ENCODE data around the gene SLC6A5. TPM values are rescaled to one million over a fixed set of nuclear protein-coding genes. Genes with fewer than 3 reads are reported as not detected.
A peak's percentile ranks its signal among the peaks of the same experiment; 100 is the strongest.
"Not testable (repeated sequence)": the region's sequence is repeated elsewhere in the genome, so short reads cannot be mapped to it uniquely, and the experiment has no call there.

SLC6A5 gene
- total and polyA plus RNA-seq, 4 donors, result not detected

DNA sequence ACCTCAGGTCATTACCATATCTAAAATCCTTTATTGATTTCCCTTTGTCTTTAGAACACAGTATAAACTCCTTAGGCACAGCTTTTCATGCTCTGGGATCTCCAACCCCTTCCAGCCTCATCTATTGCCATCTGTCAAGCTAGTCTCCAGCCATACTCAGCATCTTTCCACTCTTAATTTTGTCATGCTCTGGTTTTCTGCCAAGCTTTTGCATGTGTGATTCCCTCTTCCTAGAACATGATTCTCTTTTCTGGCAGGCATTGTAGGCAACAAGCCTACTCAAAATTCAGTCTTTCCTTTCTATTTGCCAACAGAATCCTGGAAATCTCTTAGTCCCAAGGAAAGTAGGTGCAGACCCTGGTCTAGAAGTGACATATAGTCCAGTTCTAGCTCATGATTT, 35.5 kb upstream of the SLC6A5 start:
- no peaks in the 10 kb centered on the region for H3K36me3 ChIP-seq (ENCODE audit: control insufficient read depth in 4 of 4, insufficient read depth in 4 of 4, low read length in 4 of 4)
- no peaks in the 10 kb centered on the region for H3K27me3 ChIP-seq (ENCODE audit: control insufficient read depth in 3 of 3, insufficient read depth in 3 of 3, low read length in 2 of 3)
- TF ChIP-seq, protein P1, sequence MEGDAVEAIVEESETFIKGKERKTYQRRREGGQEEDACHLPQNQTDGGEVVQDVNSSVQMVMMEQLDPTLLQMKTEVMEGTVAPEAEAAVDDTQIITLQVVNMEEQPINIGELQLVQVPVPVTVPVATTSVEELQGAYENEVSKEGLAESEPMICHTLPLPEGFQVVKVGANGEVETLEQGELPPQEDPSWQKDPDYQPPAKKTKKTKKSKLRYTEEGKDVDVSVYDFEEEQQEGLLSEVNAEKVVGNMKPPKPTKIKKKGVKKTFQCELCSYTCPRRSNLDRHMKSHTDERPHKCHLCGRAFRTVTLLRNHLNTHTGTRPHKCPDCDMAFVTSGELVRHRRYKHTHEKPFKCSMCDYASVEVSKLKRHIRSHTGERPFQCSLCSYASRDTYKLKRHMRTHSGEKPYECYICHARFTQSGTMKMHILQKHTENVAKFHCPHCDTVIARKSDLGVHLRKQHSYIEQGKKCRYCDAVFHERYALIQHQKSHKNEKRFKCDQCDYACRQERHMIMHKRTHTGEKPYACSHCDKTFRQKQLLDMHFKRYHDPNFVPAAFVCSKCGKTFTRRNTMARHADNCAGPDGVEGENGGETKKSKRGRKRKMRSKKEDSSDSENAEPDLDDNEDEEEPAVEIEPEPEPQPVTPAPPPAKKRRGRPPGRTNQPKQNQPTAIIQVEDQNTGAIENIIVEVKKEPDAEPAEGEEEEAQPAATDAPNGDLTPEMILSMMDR (IDR thresholded peaks at IDR 0.05; ENCODE audit: control extremely low read depth, extremely low read depth), result no peak
- H3K4me1 ChIP-seq (ENCODE audit: control insufficient read depth in 5 of 5, insufficient read depth in 5 of 5, low read length in 5 of 5), result peaks cover 0 to 4% (median 0%) of the 10 kb centered on the region in 5 donors
- H3K4me3 ChIP-seq, result no peak overlapping the region
- peaks cover 0 to 2% (median 0%) of the 10 kb centered on the region in 4 donors for H3K9me3 ChIP-seq (ENCODE audit: control insufficient read depth in 4 of 4, insufficient read depth in 3 of 4, low read length in 3 of 4)
- H3K27ac ChIP-seq (ENCODE audit: low read depth in 1 of 2, low read length in 1 of 2), result no peak overlapping the region
- ATAC-seq (ENCODE audit: insufficient read depth, low FRiP score) (no peak), DNase-seq (peak in 1 of 3 donors; percentile 3)
- H3K9ac ChIP-seq (ENCODE audit: insufficient read depth in 1 of 2, low read length in 2 of 2), result no peak overlapping the region

DNA sequence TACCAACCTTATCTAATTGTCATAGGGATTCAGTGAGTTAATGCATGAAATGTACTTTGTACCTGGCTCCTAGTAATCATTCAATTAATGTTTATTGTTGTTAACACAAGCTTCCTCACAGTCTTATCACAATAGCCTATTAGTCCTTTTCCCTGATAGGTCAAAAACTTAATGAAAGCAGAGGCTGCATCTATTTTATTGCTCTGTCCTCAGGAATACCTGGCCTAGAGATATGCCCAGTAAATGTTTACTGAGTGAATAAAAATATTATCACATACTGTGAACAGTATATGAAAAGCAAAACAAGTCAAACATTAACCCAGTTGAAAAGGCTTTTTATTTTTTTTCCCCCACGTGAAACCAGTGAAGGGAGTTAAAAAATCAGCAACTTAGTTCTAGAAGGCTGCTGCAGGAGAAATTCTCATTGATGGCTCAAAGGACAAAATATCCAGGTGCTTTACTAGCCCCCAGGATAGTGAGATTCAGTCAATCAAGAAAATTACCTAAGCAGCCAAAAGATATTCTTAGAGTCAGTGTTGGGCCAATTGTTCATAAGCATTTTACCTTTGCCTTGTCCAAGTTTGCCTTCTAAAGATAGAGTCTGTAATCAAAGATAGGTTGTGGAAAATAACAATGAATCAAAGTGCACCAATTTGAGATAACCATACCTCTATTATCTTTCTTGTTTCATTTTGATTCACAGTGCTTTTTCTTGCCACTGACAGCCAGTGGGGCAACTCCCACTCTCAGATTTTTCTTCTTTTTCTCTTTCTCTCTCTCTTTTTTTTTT, 34.4 kb upstream of the SLC6A5 start:
- H3K4me1 ChIP-seq (ENCODE audit: control insufficient read depth in 5 of 5, insufficient read depth in 5 of 5, low read length in 5 of 5), result peaks cover 0 to 4% (median 0%) of the 10 kb centered on the region in 5 donors
- no peak overlapping the region for H3K27ac ChIP-seq (ENCODE audit: low read depth in 1 of 2, low read length in 1 of 2)
- no peak overlapping the region for H3K9ac ChIP-seq (ENCODE audit: insufficient read depth in 1 of 2, low read length in 2 of 2)
- no peak for DNase-seq
- 65 to 86% methylated on average over 1 of the region's 1 CpG for WGBS, 2 donors
- no peak overlapping the region for H3K4me3 ChIP-seq
- H3K36me3 ChIP-seq (ENCODE audit: control insufficient read depth in 4 of 4, insufficient read depth in 4 of 4, low read length in 4 of 4), result no peaks in the 10 kb centered on the region
- ATAC-seq (ENCODE audit: insufficient read depth, low FRiP score), result no peak
- H3K27me3 ChIP-seq (ENCODE audit: control insufficient read depth in 3 of 3, insufficient read depth in 3 of 3, low read length in 2 of 3), result no peaks in the 10 kb centered on the region
- TF ChIP-seq, protein P1 (IDR thresholded peaks at IDR 0.05; ENCODE audit: control extremely low read depth, extremely low read depth), result no peak
- H3K9me3 ChIP-seq (ENCODE audit: control insufficient read depth in 4 of 4, insufficient read depth in 3 of 4, low read length in 3 of 4), result peaks cover 0 to under 1% (median 0%) of the 10 kb centered on the region in 4 donors

DNA sequence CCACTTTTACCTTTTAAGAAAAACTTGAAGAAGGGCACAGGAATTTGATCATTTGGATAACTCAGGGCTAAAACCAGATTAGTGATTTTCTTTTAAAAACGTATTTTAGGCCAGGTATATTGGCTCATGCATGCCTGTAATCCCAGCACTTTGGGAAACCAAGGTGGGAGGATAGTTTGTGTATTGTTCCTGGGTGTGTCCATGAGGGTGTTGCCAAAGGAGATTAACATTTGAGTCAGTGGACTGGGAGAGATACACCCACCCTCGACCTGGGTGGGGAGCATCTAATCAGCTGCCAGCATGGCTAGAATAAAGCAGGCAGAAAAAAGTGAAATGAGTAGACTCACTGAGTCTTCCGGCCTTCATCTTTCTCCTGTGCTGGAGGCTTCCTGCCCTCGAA, 33.3 kb upstream of the SLC6A5 start:
- WGBS, 2 donors, result 60 to 67% methylated on average over 4 of the region's 4 CpGs
- not testable (repeated sequence) for H3K9ac ChIP-seq (ENCODE audit: insufficient read depth in 1 of 2, low read length in 2 of 2); ATAC-seq (ENCODE audit: insufficient read depth, low FRiP score); H3K27me3 ChIP-seq (ENCODE audit: control insufficient read depth in 3 of 3, insufficient read depth in 3 of 3, low read length in 2 of 3); H3K9me3 ChIP-seq (ENCODE audit: control insufficient read depth in 4 of 4, insufficient read depth in 3 of 4, low read length in 3 of 4); DNase-seq; H3K4me1 ChIP-seq (ENCODE audit: control insufficient read depth in 5 of 5, insufficient read depth in 5 of 5, low read length in 5 of 5); H3K36me3 ChIP-seq (ENCODE audit: control insufficient read depth in 4 of 4, insufficient read depth in 4 of 4, low read length in 4 of 4); H3K27ac ChIP-seq (ENCODE audit: low read depth in 1 of 2, low read length in 1 of 2); H3K4me3 ChIP-seq

DNA sequence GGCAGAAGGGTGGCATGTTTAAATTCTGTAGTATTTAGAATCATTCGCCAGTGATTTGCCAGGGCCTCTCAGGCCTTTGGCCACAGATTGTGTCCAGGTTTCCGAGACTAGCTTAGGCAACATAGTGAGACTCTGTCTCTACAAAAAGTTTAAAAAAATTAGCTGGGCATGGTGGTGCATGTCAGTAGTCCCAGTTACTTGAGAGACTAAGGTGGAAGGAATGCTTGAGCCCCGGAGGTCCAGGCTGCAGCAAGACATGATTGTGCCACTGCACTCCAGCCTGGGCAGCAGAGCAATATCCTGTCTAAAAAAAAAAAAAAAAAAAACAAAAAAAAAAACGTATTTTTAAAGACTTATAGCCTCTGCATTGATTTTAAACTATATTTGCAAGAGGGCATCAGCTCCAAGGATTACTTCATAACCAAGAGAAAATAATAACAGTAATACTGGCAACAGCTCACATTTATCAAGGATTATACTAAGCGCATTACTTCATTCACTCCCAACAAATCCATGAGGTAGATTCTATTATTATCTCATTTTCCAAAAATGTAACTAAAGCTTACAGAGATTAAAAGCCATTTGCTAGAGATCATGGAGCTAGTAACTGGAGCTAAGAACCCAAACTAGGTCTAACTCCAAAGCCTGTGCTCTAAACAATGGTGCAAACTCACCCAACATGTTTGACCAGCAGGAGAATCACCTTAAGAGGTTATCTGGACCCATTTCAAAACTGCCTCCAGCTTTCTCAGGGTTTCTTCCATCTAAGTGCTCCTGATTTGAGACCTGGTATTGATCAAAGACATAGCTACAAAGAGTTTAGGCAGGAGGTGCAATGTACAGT, 32.6 kb upstream of the SLC6A5 start:
- no peaks in the 10 kb centered on the region for H3K36me3 ChIP-seq (ENCODE audit: control insufficient read depth in 4 of 4, insufficient read depth in 4 of 4, low read length in 4 of 4)
- TF ChIP-seq, protein P1 (IDR thresholded peaks at IDR 0.05; ENCODE audit: control extremely low read depth, extremely low read depth), result no peak
- ATAC-seq (ENCODE audit: insufficient read depth, low FRiP score), result no peak
- H3K9me3 ChIP-seq (ENCODE audit: control insufficient read depth in 4 of 4, insufficient read depth in 3 of 4, low read length in 3 of 4), result no peaks in the 10 kb centered on the region
- H3K27ac ChIP-seq (ENCODE audit: low read depth in 1 of 2, low read length in 1 of 2), result no peak overlapping the region
- no peaks in the 10 kb centered on the region for H3K27me3 ChIP-seq (ENCODE audit: control insufficient read depth in 3 of 3, insufficient read depth in 3 of 3, low read length in 2 of 3)
- H3K4me1 ChIP-seq (ENCODE audit: control insufficient read depth in 5 of 5, insufficient read depth in 5 of 5, low read length in 5 of 5), result peaks cover 0 to 4% (median 0%) of the 10 kb centered on the region in 5 donors
- no peak overlapping the region for H3K9ac ChIP-seq (ENCODE audit: insufficient read depth in 1 of 2, low read length in 2 of 2)
- WGBS, 2 donors, result 74 to 76% methylated on average over 5 of the region's 5 CpGs
- DNase-seq, result no peak
- H3K4me3 ChIP-seq, result no peak overlapping the region

DNA sequence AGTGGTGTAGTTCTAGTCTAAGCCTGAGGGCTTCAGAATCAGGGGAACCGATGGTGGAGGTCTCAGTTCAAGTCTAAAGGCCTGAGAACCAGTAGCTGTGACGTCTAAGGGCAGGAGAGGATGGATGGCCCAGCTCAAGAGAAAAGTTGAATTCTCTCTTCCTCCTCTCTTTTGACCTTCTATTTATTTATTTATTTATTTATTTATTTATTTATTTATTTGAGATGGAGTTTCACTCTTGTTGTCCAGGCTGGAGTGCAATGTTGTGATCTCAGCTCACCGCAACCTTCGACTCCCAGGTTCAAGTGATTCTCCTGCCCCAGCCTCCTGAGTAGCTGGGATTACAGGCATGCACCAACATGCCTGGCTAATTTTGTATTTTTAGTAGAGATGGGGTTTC, 19.7 kb upstream of the SLC6A5 start:
- not testable (repeated sequence) for H3K36me3 ChIP-seq (ENCODE audit: control insufficient read depth in 4 of 4, insufficient read depth in 4 of 4, low read length in 4 of 4); H3K4me1 ChIP-seq (ENCODE audit: control insufficient read depth in 5 of 5, insufficient read depth in 5 of 5, low read length in 5 of 5); H3K9ac ChIP-seq (ENCODE audit: insufficient read depth in 1 of 2, low read length in 2 of 2); ATAC-seq (ENCODE audit: insufficient read depth, low FRiP score); H3K27ac ChIP-seq (ENCODE audit: low read depth in 1 of 2, low read length in 1 of 2); DNase-seq; H3K9me3 ChIP-seq (ENCODE audit: control insufficient read depth in 4 of 4, insufficient read depth in 3 of 4, low read length in 3 of 4); H3K4me3 ChIP-seq; H3K27me3 ChIP-seq (ENCODE audit: control insufficient read depth in 3 of 3, insufficient read depth in 3 of 3, low read length in 2 of 3)
- WGBS, 2 donors, result 84 to 87% methylated on average over 4 of the region's 4 CpGs
